CD4-positive, alpha-beta T cell treated with Interleukin-6 for 4 hours (primary cell): ENCODE results near the gene NDUFAF5.
"Not testable (repeated sequence)": the region's sequence is repeated elsewhere in the genome, so short reads cannot be mapped to it uniquely, and the experiment has no call there.

Source experiments
- DNase-seq: peaks from one replicate; pipeline ENCODE4 v3.0.0-alpha.2; 2020; ENCODE audit warnings: mixed read lengths

Gene NDUFAF5, protein sequence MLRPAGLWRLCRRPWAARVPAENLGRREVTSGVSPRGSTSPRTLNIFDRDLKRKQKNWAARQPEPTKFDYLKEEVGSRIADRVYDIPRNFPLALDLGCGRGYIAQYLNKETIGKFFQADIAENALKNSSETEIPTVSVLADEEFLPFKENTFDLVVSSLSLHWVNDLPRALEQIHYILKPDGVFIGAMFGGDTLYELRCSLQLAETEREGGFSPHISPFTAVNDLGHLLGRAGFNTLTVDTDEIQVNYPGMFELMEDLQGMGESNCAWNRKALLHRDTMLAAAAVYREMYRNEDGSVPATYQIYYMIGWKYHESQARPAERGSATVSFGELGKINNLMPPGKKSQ

DNA sequence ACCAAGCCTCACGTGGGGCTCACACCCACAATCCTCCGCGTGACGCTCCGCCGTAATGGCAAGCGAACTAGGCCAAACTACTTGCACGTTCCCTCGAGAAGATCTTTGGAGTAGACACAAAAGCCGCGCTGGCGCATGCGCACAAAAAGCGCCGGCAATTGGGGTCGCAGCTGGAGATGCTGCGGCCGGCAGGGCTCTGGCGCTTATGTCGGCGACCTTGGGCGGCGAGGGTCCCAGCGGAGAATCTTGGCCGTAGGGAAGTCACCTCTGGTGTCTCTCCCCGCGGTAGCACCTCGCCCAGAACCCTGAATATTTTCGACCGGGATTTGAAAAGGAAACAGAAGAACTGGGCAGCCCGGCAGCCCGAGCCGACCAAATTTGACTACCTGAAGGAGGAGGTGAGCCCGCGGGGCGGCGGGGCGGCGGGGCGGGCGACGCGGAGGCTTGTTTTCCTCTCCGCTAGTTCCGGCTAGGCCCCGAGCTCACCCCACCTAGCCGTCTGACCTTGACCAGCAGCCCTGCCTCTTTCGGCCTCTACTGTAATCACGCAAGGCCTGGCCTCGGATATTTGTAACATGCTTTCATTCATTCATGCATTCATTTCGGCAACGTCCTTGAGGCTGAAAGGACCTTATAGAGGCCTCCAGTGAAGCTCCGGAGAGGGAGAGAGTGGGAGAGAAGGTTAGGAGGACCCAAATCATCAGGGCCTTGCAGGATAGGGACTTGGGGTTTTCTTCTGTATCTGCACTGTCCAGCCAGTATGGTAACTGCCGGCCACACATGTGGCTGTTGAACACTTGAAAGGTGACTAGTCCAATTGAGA lies at the start of gene NDUFAF5, which contains the start of gene ESF1:
TSS of gene NDUFAF5 (plus strand) at position 136 of the 823 bp plus-strand sequence. CDS start at position 177, 41 bp downstream.
TSS of gene ESF1 (minus strand) at position 27 of the 823 bp plus-strand sequence. CDS start 1,779 bp downstream, outside the sequence.
- peak; percentile 91 for DNase-seq

DNA sequence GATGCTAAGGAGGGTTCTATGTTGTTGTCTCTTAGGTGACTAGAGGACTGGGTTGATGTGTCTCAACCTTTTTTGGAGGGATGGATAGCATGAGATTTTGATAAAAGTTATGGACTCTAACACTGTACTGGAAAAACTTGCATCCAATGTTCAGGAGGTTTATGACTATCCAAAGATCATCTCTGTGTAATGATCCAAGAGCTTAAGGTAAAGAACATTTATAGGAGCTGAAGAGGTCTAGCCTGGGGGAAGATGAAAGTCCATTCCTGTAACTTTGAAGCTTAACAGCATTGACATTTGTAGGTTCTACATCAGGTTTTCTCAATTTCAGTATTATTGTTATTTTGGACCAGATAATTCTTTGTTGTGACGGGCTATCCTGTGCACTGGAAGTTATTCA lies 49.0 kb upstream of the NDUFAF5 start:
- no peak for DNase-seq

DNA sequence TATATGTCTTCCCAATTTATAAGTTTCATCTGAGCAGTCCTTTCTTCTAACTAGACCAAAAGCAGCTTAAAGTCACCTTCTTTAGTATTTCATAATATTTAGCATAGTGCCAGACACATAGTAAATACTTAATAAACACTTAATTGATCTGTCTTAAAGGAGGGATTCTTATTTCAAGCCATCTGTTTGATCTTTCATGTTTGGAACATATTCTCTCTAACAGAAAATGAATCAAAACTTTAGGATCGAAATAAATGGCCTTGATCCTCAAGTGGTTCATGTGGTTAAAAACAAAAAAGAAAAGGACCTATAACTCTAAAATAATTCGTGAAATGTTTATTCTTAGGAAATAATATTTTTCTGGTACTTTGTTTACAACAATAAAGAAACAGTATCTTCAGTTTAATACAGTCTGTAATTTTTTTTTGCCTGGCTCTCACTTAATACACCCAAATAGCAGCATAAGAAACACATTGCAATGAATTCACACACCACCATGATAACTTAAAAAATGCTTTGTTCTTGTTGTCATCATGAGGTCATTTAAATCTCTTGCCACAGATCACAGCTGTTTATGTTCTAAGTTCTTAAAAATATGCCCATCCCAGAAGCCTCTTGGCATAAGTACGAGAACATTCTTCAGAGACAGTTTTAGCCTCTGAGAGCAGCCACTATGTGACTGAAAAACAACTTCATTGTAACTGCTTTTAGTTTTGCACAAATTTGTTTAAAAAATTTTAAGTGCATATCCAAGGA lies 48.2 kb upstream of the NDUFAF5 start:
- DNase-seq = no peak

- DNase-seq = not testable (repeated sequence)
These were observed 46.6 kb upstream of the NDUFAF5 start for GRCh38 chr20:13738187-13738586.

DNA sequence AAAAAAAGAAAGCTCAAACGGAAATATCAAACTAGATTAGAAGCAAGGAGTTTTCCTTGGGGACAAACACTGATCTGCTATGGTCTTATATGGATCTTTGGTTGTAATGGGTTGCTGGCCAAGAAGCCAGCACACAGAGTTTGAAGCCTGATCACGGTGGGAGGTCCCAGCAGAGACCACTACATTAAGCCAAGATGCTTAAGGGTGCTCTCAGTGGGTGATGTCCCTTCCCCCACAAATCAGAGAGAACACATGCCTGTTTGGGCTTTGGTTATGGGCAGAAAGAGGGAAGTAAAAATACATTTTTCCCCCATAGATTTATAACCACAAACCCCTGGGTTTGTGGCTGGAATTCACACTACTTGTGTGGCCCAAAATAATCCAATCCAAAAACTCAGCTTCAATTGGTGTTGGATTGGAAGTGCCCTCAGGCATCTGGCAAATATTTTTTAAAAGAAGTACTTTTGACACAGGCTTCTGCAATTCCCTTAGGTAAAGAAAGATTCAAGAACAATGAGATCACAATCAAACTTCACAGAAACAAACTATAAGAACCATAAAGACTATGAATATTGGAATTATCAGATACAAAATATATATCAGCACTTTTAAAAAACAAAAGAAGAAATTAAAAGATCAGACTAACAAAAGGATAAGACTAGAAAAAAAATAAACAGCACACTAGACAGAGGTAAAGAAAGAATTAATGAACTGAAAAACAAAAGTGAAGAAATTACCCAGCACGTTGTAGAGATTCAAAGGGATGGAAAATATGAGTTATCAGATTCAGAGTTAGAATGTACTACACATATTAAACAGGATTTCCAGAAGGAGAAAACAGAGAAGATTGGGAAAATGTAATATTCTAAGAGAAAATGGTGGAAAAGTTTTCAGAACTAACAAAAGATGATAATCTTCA lies 44.8 kb upstream of the NDUFAF5 start:
- no peak for DNase-seq

DNA sequence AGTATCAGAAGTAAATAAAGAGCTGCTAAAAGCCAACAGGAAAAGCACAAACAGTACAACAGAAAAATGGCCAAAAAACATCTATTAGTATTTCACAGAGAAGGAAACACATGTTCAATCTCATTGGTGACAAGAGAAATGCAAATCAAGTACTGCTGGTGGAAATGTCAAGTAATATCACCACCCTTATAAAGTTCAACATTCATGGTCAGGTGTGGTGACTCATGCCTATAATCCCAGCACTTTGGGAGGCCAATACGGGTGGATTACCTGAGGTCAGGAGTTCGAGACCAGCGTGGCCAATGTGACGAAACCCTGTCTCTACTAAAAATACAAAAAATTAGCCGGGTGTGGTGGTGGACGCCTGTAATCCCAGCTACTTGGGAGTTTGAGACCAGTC lies 42.9 kb upstream of the NDUFAF5 start:
- DNase-seq = no peak

GRCh38 chr20:13744352-13744751 lies 40.5 kb upstream of the NDUFAF5 start:
- DNase-seq = no peak

DNA sequence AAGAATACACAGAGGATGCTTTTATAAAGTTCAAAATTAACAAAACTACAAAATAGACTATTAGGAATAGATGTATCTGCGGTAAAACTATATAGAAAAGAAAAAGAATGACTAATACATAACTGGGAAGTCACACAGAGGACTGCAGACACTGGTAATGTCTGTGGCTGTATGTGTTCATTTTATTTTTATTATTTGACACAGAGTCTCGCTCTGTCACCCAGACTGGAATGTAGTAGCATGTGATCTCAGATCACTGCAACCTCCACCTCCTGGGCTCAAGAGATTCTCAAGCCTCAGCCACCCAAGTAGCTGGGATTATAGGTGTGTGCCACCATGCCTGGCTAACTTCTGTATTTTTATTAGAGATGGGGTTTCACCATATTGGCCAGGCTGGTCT lies 39.0 kb upstream of the NDUFAF5 start:
- DNase-seq = no peak

DNA sequence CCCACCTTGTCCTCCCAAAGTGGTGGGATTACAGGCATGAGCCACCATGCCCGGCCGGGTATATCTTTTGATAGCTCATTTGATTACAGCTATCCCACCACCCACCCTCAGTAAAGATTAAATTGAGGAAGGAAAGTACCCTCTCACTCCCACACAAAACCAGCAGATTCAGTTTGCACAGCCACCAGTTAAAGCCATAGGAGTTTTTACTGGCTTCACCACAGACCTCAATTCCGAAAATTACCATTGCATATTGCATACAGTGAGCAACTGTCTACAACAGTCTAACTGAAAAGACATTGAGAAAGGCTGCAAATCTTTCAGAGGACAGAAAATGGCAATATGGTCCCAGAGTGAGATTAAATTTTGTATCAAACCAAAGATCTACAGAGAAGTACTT lies 35.0 kb upstream of the NDUFAF5 start:
- no peak for DNase-seq

GRCh38 chr20:13753436-13754036 lies 31.3 kb upstream of the NDUFAF5 start:
- no peak for DNase-seq

DNA sequence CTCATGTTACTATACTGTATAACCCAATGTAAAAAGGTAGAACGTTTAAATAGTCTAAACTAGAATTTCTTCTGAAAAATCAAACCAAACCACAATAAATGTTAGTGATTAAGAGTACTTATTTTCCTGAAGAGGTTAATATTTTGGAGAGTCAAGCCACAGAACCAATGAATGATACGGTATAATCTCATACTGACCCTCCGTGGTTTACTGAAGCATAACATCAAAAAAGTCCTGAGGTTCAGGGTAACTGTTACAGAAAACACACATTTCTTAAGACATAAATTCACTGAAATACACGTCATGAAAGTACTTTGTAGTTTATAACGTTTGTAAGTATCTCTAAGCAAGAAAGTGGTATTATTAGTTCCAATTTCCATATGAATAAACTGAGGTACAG lies 29.0 kb upstream of the NDUFAF5 start:
- no peak for DNase-seq

GRCh38 chr20:13756551-13756950 lies 28.3 kb upstream of the NDUFAF5 start:
- no peak for DNase-seq

DNA sequence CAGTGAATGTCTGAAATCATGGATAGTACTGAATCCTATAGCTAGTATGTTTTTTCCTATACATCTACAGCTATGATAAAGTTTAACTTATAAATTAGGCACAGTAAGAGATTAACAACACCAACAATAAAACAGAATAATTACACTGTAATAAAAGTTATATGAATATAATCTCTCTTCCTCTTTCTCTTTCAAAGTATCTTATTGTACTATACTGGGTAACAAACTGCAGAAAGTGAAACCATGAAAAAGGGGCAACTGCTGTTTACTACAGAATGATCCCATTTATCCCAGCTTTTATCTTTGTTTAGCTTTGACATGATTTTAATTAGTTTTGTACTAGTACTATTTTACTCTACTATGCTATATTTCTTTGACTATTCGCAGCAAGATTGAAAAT lies 25.9 kb upstream of the NDUFAF5 start:
- DNase-seq = no peak

DNA sequence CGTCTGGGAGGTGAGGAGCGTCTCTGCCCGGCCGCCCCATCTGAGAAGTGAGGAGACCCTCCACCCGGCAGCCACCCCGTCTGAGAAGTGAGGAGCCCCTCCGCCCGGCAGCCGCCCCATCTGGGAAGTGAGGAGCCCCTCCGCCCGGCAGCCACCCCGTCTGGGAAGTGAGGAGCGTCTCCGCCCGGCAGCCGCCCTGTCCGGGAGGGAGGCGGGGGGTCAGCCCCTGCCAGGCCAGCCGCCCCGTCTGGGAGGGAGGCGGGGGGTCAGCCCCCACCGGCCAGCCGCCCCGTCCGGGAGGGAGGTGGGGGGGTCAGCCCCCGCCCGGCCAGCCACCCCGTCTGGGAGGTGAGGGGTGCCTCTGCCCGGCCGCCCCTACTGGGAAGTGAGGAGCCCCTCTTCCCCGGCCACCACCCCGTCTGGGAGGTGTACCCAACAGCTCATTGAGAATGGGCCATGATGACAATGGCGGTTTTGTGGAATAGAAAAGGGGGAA lies 24.3 kb upstream of the NDUFAF5 start:
- not testable (repeated sequence) for DNase-seq

DNA sequence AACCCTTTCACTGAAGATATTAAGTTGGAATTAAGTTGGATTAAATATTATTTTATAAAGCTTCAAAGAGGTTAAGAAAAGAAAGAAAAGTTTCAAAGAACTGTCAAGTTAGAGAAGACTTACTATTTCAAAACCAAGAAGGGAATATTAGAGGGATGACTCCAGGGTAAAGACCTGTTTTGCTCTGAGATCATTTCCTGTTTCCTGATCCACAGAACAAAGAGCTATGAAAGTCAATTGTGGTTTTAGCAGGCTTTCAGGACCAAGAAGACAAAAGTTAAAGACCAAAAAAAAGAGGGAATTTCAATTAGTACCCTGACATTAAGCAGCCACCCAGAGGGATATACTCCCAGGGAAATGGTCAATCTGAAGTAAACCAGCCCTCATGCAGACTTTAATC lies 19.5 kb upstream of the NDUFAF5 start:
- DNase-seq = no peak

GRCh38 chr20:13765868-13766416 lies 18.9 kb upstream of the NDUFAF5 start:
- DNase-seq = no peak

DNA sequence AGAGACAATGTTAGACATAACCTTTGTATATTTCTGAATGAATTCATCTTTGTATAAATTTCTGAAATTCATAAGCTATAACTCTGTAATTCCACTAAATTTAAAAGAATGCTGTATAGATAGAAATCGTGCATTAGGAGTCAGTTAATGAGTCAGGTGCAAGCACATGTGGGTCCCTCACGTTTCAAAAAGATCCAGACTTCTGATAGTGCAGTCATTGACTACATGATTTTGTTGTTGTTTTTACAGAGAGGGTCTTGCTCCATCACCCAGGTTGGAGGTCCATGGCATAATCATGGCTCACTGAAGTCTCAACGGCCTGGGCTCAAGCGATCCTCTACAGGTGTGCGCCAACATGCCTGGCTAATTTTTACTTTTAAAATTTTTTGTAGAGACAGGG lies 14.7 kb upstream of the NDUFAF5 start:
- DNase-seq = no peak

DNA sequence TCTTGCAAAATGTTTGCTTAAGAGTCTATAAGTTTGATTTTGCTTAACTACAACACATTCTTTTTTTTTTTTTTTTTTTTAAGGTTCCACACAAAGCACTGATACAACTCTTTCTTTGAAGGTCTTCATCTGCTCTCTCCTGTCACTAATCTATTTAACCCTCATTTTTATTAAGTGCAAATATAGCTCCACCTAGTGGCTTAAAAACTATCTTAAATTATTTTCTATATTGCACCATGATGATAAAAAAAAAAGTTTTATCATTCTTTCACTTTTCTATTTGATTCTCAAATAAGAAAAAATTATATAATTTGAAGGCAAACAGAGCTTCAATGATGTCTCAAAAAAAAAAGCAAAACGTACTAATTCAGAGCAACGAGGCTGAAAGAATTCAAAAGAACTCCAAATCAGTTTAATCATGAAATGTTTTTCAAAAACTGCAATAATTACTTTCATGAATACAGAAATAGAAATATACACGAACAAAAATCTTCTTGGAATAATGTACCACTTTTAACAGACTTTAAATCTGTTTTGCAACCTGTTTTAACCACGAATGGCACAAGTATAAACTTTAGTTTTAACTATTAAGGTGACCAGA lies 12.9 kb upstream of the NDUFAF5 start:
- DNase-seq = no peak

DNA sequence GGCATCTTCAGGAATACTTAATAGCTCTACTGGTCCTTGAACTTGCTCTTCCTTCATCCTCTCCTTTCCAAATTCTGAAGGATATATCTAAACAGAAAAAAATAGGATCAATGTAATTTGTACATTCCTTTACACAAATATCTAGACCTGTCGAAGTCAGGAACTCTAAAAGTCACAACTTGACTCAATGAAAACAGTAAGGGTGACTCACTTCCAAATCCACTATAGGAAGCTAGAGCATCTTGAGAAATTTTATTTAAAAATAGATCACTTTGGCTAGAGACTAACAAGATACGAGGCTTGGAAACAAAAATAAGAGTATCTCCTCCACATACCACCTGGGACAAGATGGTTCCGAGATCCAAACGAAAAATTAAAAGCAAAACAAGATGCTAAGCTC lies 12.3 kb upstream of the NDUFAF5 start:
- no peak for DNase-seq

- DNase-seq = no peak
These were observed 9.0 kb upstream of the NDUFAF5 start for GRCh38 chr20:13775867-13776266.

- no peak for DNase-seq
These were observed 7.6 kb upstream of the NDUFAF5 start for GRCh38 chr20:13777171-13777601.
